ENCODE results near the gene WDPCP. TPM values are rescaled to one million over a fixed set of nuclear protein-coding genes. Genes with fewer than 3 reads are reported as not detected.

The WDPCP gene
- total and polyA plus RNA-seq, 2 of the 13 experiments (the other 11 are each of a cell fraction or from before 2014, with no cell fraction given): 2.9 to 5.2 TPM

DNA sequence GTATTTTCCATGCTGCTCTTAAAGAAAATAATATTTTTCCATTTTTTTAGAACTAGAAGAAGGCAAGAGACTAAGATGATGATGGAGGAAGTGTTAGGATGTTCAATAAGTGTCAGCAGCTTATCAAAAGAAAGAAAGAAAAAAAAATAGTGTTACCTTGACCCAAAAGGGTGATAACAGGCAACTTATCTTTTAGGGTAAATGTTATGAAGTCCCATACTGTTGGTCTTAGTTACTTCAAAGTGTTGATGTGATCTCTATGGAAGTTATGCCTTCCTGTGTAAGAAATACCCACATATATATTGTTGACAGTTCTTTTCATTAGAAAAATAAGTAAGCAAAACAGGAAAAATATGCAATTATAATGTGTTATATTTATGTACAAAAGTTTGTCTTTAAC lies 394.1 kb downstream of the WDPCP start (continued):
- TF ChIP-seq, protein P1, sequence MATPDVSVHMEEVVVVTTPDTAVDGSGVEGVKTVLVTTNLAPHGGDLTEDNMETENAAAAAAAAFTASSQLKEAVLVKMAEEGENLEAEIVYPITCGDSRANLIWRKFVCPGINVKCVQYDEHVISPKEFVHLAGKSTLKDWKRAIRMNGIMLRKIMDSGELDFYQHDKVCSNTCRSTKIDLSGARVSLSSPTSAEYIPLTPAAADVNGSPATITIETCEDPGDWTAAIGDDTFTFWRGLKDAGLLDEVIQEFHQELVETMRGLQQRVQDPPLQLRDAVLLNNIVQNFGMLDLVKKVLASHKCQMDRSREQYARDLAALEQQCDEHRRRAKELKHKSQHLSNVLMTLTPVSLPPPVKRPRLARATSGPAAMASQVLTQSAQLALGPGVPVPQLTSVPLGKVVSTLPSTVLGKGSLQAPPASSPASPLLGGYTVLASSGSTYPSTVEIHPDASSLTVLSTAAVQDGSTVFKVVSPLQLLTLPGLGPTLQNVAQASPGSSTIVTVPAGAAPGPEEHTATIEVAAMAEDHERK (CRISPR knock-in tag; IDR thresholded peaks at IDR 0.05; ENCODE audit: low read depth): no peak
- TF ChIP-seq ZNF782 (CRISPR knock-in tag; IDR thresholded peaks at IDR 0.05; ENCODE audit: borderline replicate concordance) (no peak), HCFC1 (IDR thresholded peaks at IDR 0.05; ENCODE audit: low read depth, low read length) (no peak), ISL2 (CRISPR knock-in tag; IDR thresholded peaks at IDR 0.05) (peak; percentile 100), NFE2 (CRISPR knock-in tag; IDR thresholded peaks at IDR 0.05) (no peak), ZNF557 (CRISPR knock-in tag; IDR thresholded peaks at IDR 0.05) (no peak), MBD4 (IDR thresholded peaks at IDR 0.05; ENCODE audit: borderline replicate concordance, low read length) (0 out of 2 replicates have a peak, but pooled peaks have one; percentile 58), MYNN (CRISPR knock-in tag; IDR thresholded peaks at IDR 0.05; ENCODE audit: low read depth) (no peak), GTF3A (CRISPR knock-in tag; conservative IDR thresholded peaks at IDR 0.05) (no peak), SNAPC2 (CRISPR knock-in tag; IDR thresholded peaks at IDR 0.05) (no peak), AGO1 (IDR thresholded peaks at IDR 0.05; ENCODE audit: low read depth, low read length, poor library complexity, severe bottlenecking) (no peak), STAG1 (CRISPR knock-in tag; IDR thresholded peaks at IDR 0.05) (no peak), ZNF337 (CRISPR knock-in tag; IDR thresholded peaks at IDR 0.05; ENCODE audit: borderline replicate concordance, low read depth) (no peak)
- TF ChIP-seq, protein P2, sequence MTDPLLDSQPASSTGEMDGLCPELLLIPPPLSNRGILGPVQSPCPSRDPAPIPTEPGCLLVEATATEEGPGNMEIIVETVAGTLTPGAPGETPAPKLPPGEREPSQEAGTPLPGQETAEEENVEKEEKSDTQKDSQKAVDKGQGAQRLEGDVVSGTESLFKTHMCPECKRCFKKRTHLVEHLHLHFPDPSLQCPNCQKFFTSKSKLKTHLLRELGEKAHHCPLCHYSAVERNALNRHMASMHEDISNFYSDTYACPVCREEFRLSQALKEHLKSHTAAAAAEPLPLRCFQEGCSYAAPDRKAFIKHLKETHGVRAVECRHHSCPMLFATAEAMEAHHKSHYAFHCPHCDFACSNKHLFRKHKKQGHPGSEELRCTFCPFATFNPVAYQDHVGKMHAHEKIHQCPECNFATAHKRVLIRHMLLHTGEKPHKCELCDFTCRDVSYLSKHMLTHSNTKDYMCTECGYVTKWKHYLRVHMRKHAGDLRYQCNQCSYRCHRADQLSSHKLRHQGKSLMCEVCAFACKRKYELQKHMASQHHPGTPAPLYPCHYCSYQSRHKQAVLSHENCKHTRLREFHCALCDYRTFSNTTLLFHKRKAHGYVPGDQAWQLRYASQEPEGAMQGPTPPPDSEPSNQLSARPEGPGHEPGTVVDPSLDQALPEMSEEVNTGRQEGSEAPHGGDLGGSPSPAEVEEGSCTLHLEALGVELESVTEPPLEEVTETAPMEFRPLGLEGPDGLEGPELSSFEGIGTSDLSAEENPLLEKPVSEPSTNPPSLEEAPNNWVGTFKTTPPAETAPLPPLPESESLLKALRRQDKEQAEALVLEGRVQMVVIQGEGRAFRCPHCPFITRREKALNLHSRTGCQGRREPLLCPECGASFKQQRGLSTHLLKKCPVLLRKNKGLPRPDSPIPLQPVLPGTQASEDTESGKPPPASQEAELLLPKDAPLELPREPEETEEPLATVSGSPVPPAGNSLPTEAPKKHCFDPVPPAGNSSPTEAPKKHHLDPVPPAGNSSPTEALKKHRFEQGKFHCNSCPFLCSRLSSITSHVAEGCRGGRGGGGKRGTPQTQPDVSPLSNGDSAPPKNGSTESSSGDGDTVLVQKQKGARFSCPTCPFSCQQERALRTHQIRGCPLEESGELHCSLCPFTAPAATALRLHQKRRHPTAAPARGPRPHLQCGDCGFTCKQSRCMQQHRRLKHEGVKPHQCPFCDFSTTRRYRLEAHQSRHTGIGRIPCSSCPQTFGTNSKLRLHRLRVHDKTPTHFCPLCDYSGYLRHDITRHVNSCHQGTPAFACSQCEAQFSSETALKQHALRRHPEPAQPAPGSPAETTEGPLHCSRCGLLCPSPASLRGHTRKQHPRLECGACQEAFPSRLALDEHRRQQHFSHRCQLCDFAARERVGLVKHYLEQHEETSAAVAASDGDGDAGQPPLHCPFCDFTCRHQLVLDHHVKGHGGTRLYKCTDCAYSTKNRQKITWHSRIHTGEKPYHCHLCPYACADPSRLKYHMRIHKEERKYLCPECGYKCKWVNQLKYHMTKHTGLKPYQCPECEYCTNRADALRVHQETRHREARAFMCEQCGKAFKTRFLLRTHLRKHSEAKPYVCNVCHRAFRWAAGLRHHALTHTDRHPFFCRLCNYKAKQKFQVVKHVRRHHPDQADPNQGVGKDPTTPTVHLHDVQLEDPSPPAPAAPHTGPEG (CRISPR knock-in tag; IDR thresholded peaks at IDR 0.05): no peak
- TF ChIP-seq, protein P3, sequence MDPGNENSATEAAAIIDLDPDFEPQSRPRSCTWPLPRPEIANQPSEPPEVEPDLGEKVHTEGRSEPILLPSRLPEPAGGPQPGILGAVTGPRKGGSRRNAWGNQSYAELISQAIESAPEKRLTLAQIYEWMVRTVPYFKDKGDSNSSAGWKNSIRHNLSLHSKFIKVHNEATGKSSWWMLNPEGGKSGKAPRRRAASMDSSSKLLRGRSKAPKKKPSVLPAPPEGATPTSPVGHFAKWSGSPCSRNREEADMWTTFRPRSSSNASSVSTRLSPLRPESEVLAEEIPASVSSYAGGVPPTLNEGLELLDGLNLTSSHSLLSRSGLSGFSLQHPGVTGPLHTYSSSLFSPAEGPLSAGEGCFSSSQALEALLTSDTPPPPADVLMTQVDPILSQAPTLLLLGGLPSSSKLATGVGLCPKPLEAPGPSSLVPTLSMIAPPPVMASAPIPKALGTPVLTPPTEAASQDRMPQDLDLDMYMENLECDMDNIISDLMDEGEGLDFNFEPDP (CRISPR knock-in tag; conservative IDR thresholded peaks at IDR 0.05): no peak

All from HepG2 (cell line).